Measurements from ENCODE around the gene MAGOH. TPM values are rescaled to one million over a fixed set of nuclear protein-coding genes. Genes with fewer than 3 reads are reported as not detected.

The MAGOH gene
- total and polyA plus RNA-seq, 9 of the 15 experiments (the other 6 are each of a cell fraction or from before 2014, with no cell fraction given) = 102 to 342 (median 135) TPM

GRCh38 chr1:53219711-53220110 is 18.6 kb downstream of the MAGOH start (continued):
- TF ChIP-seq ZNF586 (CRISPR knock-in tag; conservative IDR thresholded peaks at IDR 0.05) (no peak), CTCF (IDR thresholded peaks at IDR 0.05 in 2 of 3, conservative IDR thresholded peaks at IDR 0.05 in 1 of 3; ENCODE audit: insufficient read depth in 2 of 3, low read depth in 1 of 3, low read length in 3 of 3) (no peak), CEBPB (tag; IDR thresholded peaks at IDR 0.05) (peak; percentile 82), ZNF224 (CRISPR knock-in tag; IDR thresholded peaks at IDR 0.05) (no peak), POLR2H (tag; IDR thresholded peaks at IDR 0.05; ENCODE audit: low read depth) (no peak), ZNF124 (CRISPR knock-in tag; IDR thresholded peaks at IDR 0.05) (no peak)
- TF ChIP-seq, protein P1, sequence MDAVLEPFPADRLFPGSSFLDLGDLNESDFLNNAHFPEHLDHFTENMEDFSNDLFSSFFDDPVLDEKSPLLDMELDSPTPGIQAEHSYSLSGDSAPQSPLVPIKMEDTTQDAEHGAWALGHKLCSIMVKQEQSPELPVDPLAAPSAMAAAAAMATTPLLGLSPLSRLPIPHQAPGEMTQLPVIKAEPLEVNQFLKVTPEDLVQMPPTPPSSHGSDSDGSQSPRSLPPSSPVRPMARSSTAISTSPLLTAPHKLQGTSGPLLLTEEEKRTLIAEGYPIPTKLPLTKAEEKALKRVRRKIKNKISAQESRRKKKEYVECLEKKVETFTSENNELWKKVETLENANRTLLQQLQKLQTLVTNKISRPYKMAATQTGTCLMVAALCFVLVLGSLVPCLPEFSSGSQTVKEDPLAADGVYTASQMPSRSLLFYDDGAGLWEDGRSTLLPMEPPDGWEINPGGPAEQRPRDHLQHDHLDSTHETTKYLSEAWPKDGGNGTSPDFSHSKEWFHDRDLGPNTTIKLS (IDR thresholded peaks at IDR 0.05; ENCODE audit: borderline replicate concordance, low read depth) = no peak
- TF ChIP-seq, protein P2, sequence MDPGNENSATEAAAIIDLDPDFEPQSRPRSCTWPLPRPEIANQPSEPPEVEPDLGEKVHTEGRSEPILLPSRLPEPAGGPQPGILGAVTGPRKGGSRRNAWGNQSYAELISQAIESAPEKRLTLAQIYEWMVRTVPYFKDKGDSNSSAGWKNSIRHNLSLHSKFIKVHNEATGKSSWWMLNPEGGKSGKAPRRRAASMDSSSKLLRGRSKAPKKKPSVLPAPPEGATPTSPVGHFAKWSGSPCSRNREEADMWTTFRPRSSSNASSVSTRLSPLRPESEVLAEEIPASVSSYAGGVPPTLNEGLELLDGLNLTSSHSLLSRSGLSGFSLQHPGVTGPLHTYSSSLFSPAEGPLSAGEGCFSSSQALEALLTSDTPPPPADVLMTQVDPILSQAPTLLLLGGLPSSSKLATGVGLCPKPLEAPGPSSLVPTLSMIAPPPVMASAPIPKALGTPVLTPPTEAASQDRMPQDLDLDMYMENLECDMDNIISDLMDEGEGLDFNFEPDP (CRISPR knock-in tag; IDR thresholded peaks at IDR 0.05) = no peak
- TF ChIP-seq, protein P3, sequence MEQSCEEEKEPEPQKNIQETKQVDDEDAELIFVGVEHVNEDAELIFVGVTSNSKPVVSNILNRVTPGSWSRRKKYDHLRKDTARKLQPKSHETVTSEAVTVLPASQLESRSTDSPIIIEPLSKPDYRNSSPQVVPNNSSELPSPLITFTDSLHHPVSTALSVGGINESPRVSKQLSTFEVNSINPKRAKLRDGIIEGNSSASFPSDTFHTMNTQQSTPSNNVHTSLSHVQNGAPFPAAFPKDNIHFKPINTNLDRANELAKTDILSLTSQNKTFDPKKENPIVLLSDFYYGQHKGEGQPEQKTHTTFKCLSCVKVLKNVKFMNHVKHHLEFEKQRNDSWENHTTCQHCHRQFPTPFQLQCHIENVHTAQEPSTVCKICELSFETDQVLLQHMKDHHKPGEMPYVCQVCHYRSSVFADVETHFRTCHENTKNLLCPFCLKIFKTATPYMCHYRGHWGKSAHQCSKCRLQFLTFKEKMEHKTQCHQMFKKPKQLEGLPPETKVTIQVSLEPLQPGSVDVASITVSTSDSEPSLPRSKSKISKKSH (CRISPR knock-in tag; IDR thresholded peaks at IDR 0.05) = no peak
- TF ChIP-seq, protein P4, sequence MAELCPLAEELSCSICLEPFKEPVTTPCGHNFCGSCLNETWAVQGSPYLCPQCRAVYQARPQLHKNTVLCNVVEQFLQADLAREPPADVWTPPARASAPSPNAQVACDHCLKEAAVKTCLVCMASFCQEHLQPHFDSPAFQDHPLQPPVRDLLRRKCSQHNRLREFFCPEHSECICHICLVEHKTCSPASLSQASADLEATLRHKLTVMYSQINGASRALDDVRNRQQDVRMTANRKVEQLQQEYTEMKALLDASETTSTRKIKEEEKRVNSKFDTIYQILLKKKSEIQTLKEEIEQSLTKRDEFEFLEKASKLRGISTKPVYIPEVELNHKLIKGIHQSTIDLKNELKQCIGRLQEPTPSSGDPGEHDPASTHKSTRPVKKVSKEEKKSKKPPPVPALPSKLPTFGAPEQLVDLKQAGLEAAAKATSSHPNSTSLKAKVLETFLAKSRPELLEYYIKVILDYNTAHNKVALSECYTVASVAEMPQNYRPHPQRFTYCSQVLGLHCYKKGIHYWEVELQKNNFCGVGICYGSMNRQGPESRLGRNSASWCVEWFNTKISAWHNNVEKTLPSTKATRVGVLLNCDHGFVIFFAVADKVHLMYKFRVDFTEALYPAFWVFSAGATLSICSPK (IDR thresholded peaks at IDR 0.05; ENCODE audit: borderline replicate concordance) = 0 out of 2 replicates have a peak, but pooled peaks have one; percentile 11

Data from K562 (cell line).